Measurements from ENCODE around the gene C16orf78. TPM values are rescaled to one million over a fixed set of nuclear protein-coding genes. Genes with fewer than 3 reads are reported as not detected.

Gene C16orf78
- polyA plus RNA-seq, 4 donors: not detected

- WGBS, 3 donors: 59 to 78% (median 61%) methylated on average over 1 of the region's 1 CpG
- no peaks in the 10 kb centered on the region for H3K27me3 ChIP-seq (ENCODE audit: control insufficient read depth in 3 of 3, insufficient read depth in 3 of 3, low read length in 3 of 3)
- H3K36me3 ChIP-seq (ENCODE audit: control insufficient read depth in 3 of 3, insufficient read depth in 2 of 3, low read depth in 1 of 3, low read length in 3 of 3): no peaks in the 10 kb centered on the region
- DNase-seq: no peak
- no peak for FAIRE-seq
- no peaks in the 10 kb centered on the region for H3K4me1 ChIP-seq (ENCODE audit: control insufficient read depth in 3 of 3, insufficient read depth in 2 of 3, low read depth in 1 of 3, low read length in 2 of 3)
- no peaks in the 10 kb centered on the region for H3K9me3 ChIP-seq (ENCODE audit: control insufficient read depth in 2 of 2, insufficient read depth in 1 of 2, low read depth in 1 of 2, low read length in 1 of 2)
- H3K27ac ChIP-seq (ENCODE audit: low read depth in 1 of 3, low read length in 2 of 3): no peak overlapping the region
- no peak overlapping the region for H3K4me3 ChIP-seq (ENCODE audit: low read depth in 1 of 3, low read length in 3 of 3)
Measured at GRCh38 chr16:49395021-49395420, 21.4 kb downstream of the C16orf78 start.

DNA sequence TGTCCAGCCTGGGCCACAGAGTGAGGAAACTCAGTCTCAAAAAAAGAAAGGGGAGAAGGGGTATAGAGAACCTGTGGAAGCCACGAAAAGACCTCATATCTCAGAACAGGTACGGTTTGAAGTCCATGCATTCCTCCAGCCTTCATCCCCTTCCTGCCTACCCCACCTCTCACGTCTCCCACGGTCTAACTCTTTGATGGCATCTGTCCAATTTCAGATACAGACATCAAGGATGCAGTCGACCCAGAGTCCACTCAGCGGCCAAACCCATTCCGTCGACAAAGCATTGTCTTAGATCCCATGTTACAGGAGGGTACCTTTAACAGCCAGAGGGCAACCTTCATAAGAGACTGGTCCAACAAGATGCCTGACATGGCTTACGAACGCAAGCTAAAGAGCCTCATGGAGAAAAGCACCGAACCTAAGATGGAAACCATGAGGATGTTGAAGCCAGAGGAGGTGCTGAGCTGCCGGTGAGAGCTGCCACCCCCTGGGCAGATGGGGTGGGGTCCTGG lies 22.7 kb downstream of the C16orf78 start:
- no peaks in the 10 kb centered on the region for H3K36me3 ChIP-seq (ENCODE audit: control insufficient read depth in 3 of 3, insufficient read depth in 2 of 3, low read depth in 1 of 3, low read length in 3 of 3)
- FAIRE-seq: no peak
- H3K27me3 ChIP-seq (ENCODE audit: control insufficient read depth in 3 of 3, insufficient read depth in 3 of 3, low read length in 3 of 3): no peaks in the 10 kb centered on the region
- DNase-seq: no peak
- H3K4me3 ChIP-seq (ENCODE audit: low read depth in 1 of 3, low read length in 3 of 3): no peak overlapping the region
- H3K9me3 ChIP-seq (ENCODE audit: control insufficient read depth in 2 of 2, insufficient read depth in 1 of 2, low read depth in 1 of 2, low read length in 1 of 2): no peaks in the 10 kb centered on the region
- WGBS, 3 donors: 77 to 81% (median 79%) methylated on average over 12 of the region's 12 CpGs
- no peaks in the 10 kb centered on the region for H3K4me1 ChIP-seq (ENCODE audit: control insufficient read depth in 3 of 3, insufficient read depth in 2 of 3, low read depth in 1 of 3, low read length in 2 of 3)
- H3K27ac ChIP-seq (ENCODE audit: low read depth in 1 of 3, low read length in 2 of 3): no peak overlapping the region

DNA sequence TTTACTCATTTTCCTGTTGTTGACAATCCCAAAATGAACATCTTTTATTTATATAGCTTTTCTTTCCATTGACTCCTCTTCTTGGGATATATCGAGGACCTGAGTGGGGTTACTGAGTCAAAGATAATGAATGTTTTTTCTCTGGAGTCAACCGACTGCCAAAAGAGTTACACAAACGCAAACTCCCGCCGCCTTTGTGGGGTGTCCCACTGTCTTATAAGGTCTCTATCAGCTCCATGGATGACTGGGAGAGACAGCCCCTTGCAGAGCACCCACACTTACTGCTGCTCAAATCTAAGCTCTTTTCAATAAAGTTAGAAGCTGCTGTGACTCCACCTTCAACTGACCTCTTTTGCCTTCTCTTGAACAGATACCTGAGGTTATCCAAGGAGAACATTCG lies 25.2 kb downstream of the C16orf78 start:
- Histone ChIP-seq H3K27me3 (ENCODE audit: control insufficient read depth in 3 of 3, insufficient read depth in 3 of 3, low read length in 3 of 3) (no peaks in the 10 kb centered on the region), H3K36me3 (ENCODE audit: control insufficient read depth in 3 of 3, insufficient read depth in 2 of 3, low read depth in 1 of 3, low read length in 3 of 3) (no peaks in the 10 kb centered on the region), H3K4me3 (ENCODE audit: low read depth in 1 of 3, low read length in 3 of 3) (no peak overlapping the region), H3K9me3 (ENCODE audit: control insufficient read depth in 2 of 2, insufficient read depth in 1 of 2, low read depth in 1 of 2, low read length in 1 of 2) (peaks cover 0 to 7% of the 10 kb centered on the region in 2 donors), H3K4me1 (ENCODE audit: control insufficient read depth in 3 of 3, insufficient read depth in 2 of 3, low read depth in 1 of 3, low read length in 2 of 3) (no peaks in the 10 kb centered on the region), H3K27ac (ENCODE audit: low read depth in 1 of 3, low read length in 2 of 3) (no peak overlapping the region)
- no peak for DNase-seq
- FAIRE-seq: no peak
- WGBS, 3 donors: 86 to 92% (median 89%) methylated on average over 6 of the region's 6 CpGs

DNA sequence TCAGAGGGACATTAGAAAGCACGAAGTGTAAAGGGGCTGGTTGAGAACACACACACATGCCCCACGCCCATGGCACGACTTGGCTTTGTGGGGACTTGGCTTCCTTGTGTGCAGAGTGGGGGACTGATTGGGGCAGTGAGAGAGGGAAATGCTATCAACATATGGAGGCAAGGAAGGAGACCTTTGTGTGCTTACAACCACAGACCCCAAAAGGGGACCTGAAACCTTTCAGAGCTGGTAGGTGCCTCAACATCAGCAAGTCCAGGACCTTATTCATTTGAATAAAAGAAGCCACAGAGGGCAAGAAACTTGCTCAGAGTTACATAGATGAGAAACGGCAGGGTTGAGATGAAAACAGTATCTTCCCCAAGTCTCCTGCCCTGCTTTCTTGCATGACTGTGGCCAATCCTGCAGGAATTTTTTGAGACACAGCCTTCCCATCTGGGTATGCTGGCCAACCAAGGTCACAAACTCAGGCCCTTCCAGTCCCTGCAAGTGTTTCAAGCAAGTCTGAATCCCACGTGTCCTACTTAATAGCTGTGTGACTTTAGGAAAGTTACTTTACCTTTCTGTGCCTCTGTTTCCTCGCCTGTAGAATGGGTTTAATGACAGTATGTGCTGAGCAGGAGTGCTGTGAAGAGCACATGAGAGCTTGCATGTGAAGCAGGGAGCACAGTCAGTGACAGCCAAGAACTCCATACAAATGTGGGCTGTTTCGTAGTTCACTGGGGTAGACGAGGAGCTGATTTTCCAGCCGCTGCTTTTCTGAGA lies 26.2 kb downstream of the C16orf78 start:
- no peak for DNase-seq
- FAIRE-seq: no peak
- Histone ChIP-seq H3K36me3 (ENCODE audit: control insufficient read depth in 3 of 3, insufficient read depth in 2 of 3, low read depth in 1 of 3, low read length in 3 of 3) (no peaks in the 10 kb centered on the region), H3K9me3 (ENCODE audit: control insufficient read depth in 2 of 2, insufficient read depth in 1 of 2, low read depth in 1 of 2, low read length in 1 of 2) (peaks cover 0 to 11% of the 10 kb centered on the region in 2 donors), H3K27ac (ENCODE audit: low read depth in 1 of 3, low read length in 2 of 3) (peak overlapping the region in 1 of 3 donors; percentile 5), H3K27me3 (ENCODE audit: control insufficient read depth in 3 of 3, insufficient read depth in 3 of 3, low read length in 3 of 3) (no peaks in the 10 kb centered on the region), H3K4me3 (ENCODE audit: low read depth in 1 of 3, low read length in 3 of 3) (no peak overlapping the region), H3K4me1 (ENCODE audit: control insufficient read depth in 3 of 3, insufficient read depth in 2 of 3, low read depth in 1 of 3, low read length in 2 of 3) (no peaks in the 10 kb centered on the region)
- 65 to 76% (median 71%) methylated on average over 9 of the region's 9 CpGs for WGBS, 3 donors

DNA sequence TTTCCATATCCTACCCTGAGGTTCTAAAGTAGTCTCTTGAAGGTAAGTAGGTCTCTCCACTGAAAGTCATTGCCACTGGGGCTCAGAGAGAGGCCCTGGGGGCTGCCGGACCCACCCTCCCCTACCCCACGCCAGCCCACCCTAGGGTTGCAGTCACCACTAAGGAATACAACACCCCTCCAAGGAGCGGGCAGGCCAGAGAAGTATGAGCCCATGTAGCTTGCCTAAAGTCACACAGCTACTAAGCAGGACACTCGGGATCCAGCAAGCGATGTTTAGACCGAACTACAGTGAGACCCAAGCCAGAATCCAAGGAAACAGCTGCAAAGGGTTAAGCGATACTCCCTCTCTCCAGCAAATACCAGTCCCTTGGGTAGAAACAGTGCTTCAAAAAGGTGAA lies 27.0 kb downstream of the C16orf78 start:
- no peak overlapping the region for H3K4me3 ChIP-seq (ENCODE audit: low read depth in 1 of 3, low read length in 3 of 3)
- no peaks in the 10 kb centered on the region for H3K4me1 ChIP-seq (ENCODE audit: control insufficient read depth in 3 of 3, insufficient read depth in 2 of 3, low read depth in 1 of 3, low read length in 2 of 3)
- DNase-seq: no peak
- WGBS, 3 donors: 87 to 92% (median 90%) methylated on average over 7 of the region's 7 CpGs
- no peaks in the 10 kb centered on the region for H3K36me3 ChIP-seq (ENCODE audit: control insufficient read depth in 3 of 3, insufficient read depth in 2 of 3, low read depth in 1 of 3, low read length in 3 of 3)
- no peak overlapping the region for H3K27ac ChIP-seq (ENCODE audit: low read depth in 1 of 3, low read length in 2 of 3)
- H3K27me3 ChIP-seq (ENCODE audit: control insufficient read depth in 3 of 3, insufficient read depth in 3 of 3, low read length in 3 of 3): no peaks in the 10 kb centered on the region
- H3K9me3 ChIP-seq (ENCODE audit: control insufficient read depth in 2 of 2, insufficient read depth in 1 of 2, low read depth in 1 of 2, low read length in 1 of 2): peaks cover 0 to 11% of the 10 kb centered on the region in 2 donors
- no peak for FAIRE-seq

GRCh38 chr16:49405123-49405522 lies 31.5 kb downstream of the C16orf78 start:
- 82 to 92% (median 91%) methylated on average over 4 of the region's 4 CpGs for WGBS, 3 donors
- H3K9me3 ChIP-seq (ENCODE audit: control insufficient read depth in 2 of 2, insufficient read depth in 1 of 2, low read depth in 1 of 2, low read length in 1 of 2): peaks cover 0 to 11% of the 10 kb centered on the region in 2 donors
- no peaks in the 10 kb centered on the region for H3K27me3 ChIP-seq (ENCODE audit: control insufficient read depth in 3 of 3, insufficient read depth in 3 of 3, low read length in 3 of 3)
- no peaks in the 10 kb centered on the region for H3K36me3 ChIP-seq (ENCODE audit: control insufficient read depth in 3 of 3, insufficient read depth in 2 of 3, low read depth in 1 of 3, low read length in 3 of 3)
- FAIRE-seq (no peak), DNase-seq (no peak)
- H3K4me1 ChIP-seq (ENCODE audit: control insufficient read depth in 3 of 3, insufficient read depth in 2 of 3, low read depth in 1 of 3, low read length in 2 of 3): no peaks in the 10 kb centered on the region
- no peak overlapping the region for H3K4me3 ChIP-seq (ENCODE audit: low read depth in 1 of 3, low read length in 3 of 3)
- no peak overlapping the region for H3K27ac ChIP-seq (ENCODE audit: low read depth in 1 of 3, low read length in 2 of 3)

- no peak for FAIRE-seq
- H3K4me1 ChIP-seq (ENCODE audit: control insufficient read depth in 3 of 3, insufficient read depth in 2 of 3, low read depth in 1 of 3, low read length in 2 of 3): no peaks in the 10 kb centered on the region
- no peak overlapping the region for H3K4me3 ChIP-seq (ENCODE audit: low read depth in 1 of 3, low read length in 3 of 3)
- DNase-seq: no peak
- no peaks in the 10 kb centered on the region for H3K27me3 ChIP-seq (ENCODE audit: control insufficient read depth in 3 of 3, insufficient read depth in 3 of 3, low read length in 3 of 3)
- peaks cover 0 to 11% of the 10 kb centered on the region in 2 donors for H3K9me3 ChIP-seq (ENCODE audit: control insufficient read depth in 2 of 2, insufficient read depth in 1 of 2, low read depth in 1 of 2, low read length in 1 of 2)
- H3K36me3 ChIP-seq (ENCODE audit: control insufficient read depth in 3 of 3, insufficient read depth in 2 of 3, low read depth in 1 of 3, low read length in 3 of 3): no peaks in the 10 kb centered on the region
- no peak overlapping the region for H3K27ac ChIP-seq (ENCODE audit: low read depth in 1 of 3, low read length in 2 of 3)
- WGBS, 3 donors: 60 to 68% (median 62%) methylated on average over 6 of the region's 6 CpGs
Measured at GRCh38 chr16:49405530-49405929, 31.9 kb downstream of the C16orf78 start.

DNA sequence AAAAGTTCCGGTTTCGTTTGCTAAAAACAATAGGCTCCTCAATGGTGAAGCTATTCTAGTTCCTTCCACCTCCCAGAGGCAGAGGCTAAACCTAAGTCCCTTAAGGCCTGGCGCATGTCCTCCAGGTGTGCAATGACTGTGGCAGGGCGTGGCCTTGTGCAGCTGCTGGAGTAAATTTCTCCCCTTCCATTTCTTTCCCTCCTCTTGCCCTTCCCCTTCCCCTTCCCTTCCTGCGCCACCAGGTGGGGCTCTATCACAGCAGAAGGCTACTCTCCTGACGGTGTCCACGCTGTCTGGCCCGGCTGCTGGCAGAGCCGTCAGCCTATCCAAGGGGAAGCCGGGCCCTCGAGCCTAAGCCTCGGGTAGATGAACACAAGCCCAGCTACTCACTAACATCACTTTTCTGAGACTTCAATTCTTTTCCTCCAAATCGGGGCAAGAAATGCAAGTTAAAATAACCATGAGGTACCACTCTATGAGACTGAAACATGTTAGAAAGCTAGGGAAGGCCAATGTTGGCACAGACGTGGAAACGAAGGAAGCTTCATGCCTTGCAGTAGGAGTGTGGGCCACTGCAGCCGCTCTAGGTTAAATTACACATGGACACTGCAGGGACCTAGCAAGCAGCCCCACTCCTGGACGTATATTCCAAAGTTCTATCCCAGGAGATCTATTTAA lies 34.4 kb downstream of the C16orf78 start:
- DNase-seq (peak; percentile 73 to 91), FAIRE-seq (no peak)
- no peak overlapping the region for H3K4me3 ChIP-seq (ENCODE audit: low read depth in 1 of 3, low read length in 3 of 3)
- H3K4me1 ChIP-seq (ENCODE audit: control insufficient read depth in 3 of 3, insufficient read depth in 2 of 3, low read depth in 1 of 3, low read length in 2 of 3): no peaks in the 10 kb centered on the region
- 26 to 28% (median 26%) methylated on average over 17 of the region's 17 CpGs for WGBS, 3 donors
- peaks cover 0 to 9% of the 10 kb centered on the region in 2 donors for H3K9me3 ChIP-seq (ENCODE audit: control insufficient read depth in 2 of 2, insufficient read depth in 1 of 2, low read depth in 1 of 2, low read length in 1 of 2)
- no peaks in the 10 kb centered on the region for H3K27me3 ChIP-seq (ENCODE audit: control insufficient read depth in 3 of 3, insufficient read depth in 3 of 3, low read length in 3 of 3)
- H3K36me3 ChIP-seq (ENCODE audit: control insufficient read depth in 3 of 3, insufficient read depth in 2 of 3, low read depth in 1 of 3, low read length in 3 of 3): no peaks in the 10 kb centered on the region
- no peak overlapping the region for H3K27ac ChIP-seq (ENCODE audit: low read depth in 1 of 3, low read length in 2 of 3)
